Lower leg skin (tissue), 3 donors: ENCODE results near the gene GUCY2C.

Experiments
- POLR2A ChIP-seq, 2 donors: fragments of 450-650 bp; IDR thresholded peaks; one replicate each; pipeline ENCODE4 v1.6.1; 2016 to 2017; ENCODE audit warnings: antibody characterized with exemption in 2 of 2, mild to moderate bottlenecking in 1 of 2, moderate library complexity in 1 of 2
- TF ChIP-seq, protein P1 (sequence below), 3 donors: fragments of 450-650 bp; IDR thresholded peaks; one replicate each; pipeline ENCODE4 v1.5.1; 2016; ENCODE audit warnings: antibody characterized with exemption in 3 of 3, mild to moderate bottlenecking in 3 of 3, moderate library complexity in 2 of 3

DNA sequence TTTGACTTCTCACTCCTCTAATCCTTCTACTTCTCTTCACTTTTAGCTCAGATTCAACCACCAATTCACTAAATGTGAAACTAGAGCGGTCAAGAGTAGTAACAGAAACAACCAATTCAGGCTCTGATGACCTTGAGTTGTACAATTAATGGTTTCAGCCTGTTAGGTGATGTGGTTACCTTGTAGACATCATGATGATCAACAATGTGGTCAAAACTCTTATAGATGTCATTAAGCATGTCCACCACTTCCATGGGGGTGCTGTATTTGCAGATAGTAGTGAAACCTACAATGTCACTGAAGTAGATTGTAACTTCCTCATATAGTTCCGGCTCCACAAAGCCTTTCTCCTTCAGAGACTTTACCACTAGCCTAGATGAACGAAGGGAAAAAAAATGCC is 74.6 kb downstream of the GUCY2C start:
- TF ChIP-seq POLR2A (IDR thresholded peaks at IDR 0.05): no peak
- TF ChIP-seq, protein P1, sequence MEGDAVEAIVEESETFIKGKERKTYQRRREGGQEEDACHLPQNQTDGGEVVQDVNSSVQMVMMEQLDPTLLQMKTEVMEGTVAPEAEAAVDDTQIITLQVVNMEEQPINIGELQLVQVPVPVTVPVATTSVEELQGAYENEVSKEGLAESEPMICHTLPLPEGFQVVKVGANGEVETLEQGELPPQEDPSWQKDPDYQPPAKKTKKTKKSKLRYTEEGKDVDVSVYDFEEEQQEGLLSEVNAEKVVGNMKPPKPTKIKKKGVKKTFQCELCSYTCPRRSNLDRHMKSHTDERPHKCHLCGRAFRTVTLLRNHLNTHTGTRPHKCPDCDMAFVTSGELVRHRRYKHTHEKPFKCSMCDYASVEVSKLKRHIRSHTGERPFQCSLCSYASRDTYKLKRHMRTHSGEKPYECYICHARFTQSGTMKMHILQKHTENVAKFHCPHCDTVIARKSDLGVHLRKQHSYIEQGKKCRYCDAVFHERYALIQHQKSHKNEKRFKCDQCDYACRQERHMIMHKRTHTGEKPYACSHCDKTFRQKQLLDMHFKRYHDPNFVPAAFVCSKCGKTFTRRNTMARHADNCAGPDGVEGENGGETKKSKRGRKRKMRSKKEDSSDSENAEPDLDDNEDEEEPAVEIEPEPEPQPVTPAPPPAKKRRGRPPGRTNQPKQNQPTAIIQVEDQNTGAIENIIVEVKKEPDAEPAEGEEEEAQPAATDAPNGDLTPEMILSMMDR (IDR thresholded peaks at IDR 0.05): no peak
